IMR-90 (cell line): ENCODE measurements around the gene PC. TPM values are rescaled to one million over a fixed set of nuclear protein-coding genes. Genes with fewer than 3 reads are reported as not detected.

Experiments used
- ATAC-seq: fragments of 200-7000 bp; cut with Tn5 transposase; 2 replicates; pipeline ENCODE4 v1.9.1; 2020; ENCODE audit warnings: low read depth, mild to moderate bottlenecking, moderate library complexity
- BruUV-seq: library from RNA; stranded (reverse); fragments of 400-500 nt; replicated peaks from 2 replicates; lab custom pipeline; 2021; lab: Mats Ljungman, UMichigan
- CTCF ChIA-PET: fragments of 300-600 bp; formaldehyde crosslinking; extraction: SDS; loops from one replicate; lab custom pipeline; 2021; ENCODE audit warnings: antibody characterized with exemption; lab: Yijun Ruan, JAX
- POLR2A ChIA-PET: fragments of 300-600 bp; sonication (Branson Sonifier 250); formaldehyde crosslinking; loops from one replicate; lab custom pipeline; 2022; ENCODE audit warnings: antibody characterized with exemption; ENCODE audit not compliant: unreplicated experiment; lab: Charles Lee
- DNase-seq: peaks from one replicate; pipeline ENCODE4 v3.0.0; 2013
- H2AFZ ChIP-seq: replicated peaks from 2 replicates; pipeline ENCODE3; 2013; ENCODE audit warnings: low read length, mild to moderate bottlenecking; ENCODE audit not compliant: poor library complexity
- H2AK5ac ChIP-seq: 2 replicates; pipeline ENCODE4 v1.6.1; 2013; ENCODE audit warnings: low read depth, low read length, inconsistent platforms
- H2AK9ac ChIP-seq: replicated peaks from 2 replicates; pipeline ENCODE3; 2013; ENCODE audit warnings: mild to moderate bottlenecking, low read depth, low read length, moderate library complexity; ENCODE audit not compliant: poor library complexity
- H2BK120ac ChIP-seq: 2 replicates; pipeline ENCODE4 v1.6.1; 2013; ENCODE audit warnings: low read depth, low read length, inconsistent platforms
- H2BK15ac ChIP-seq: 3 replicates; pipeline ENCODE4 v1.6.1; 2013; ENCODE audit warnings: low read depth, low read length, inconsistent platforms
- H2BK20ac ChIP-seq: 2 replicates; pipeline ENCODE4 v1.6.1; 2013; ENCODE audit warnings: low read depth, mild to moderate bottlenecking, inconsistent platforms, low read length, moderate library complexity
- H2BK5ac ChIP-seq: 2 replicates; pipeline ENCODE4 v1.6.1; 2013; ENCODE audit warnings: mild to moderate bottlenecking, low read depth, low read length, inconsistent platforms; ENCODE audit not compliant: poor library complexity, severe bottlenecking
- H3K14ac ChIP-seq: replicated peaks from 2 replicates; pipeline ENCODE4 v1.6.1; 2013; ENCODE audit warnings: low read depth, low read length, inconsistent platforms
- H3K18ac ChIP-seq: 2 replicates; pipeline ENCODE4 v1.6.1; 2013; ENCODE audit warnings: low read depth, low read length, control low read depth
- H3K23ac ChIP-seq: 2 replicates; pipeline ENCODE4 v1.6.1; 2013; ENCODE audit warnings: low read depth, low read length, inconsistent platforms
- H3K27ac ChIP-seq: 2 replicates; pipeline ENCODE4 v1.5.1; 2013; ENCODE audit warnings: mild to moderate bottlenecking, control low read depth, low read length; ENCODE audit not compliant: insufficient read depth
- H3K27me3 ChIP-seq: 2 replicates; pipeline ENCODE4 v1.6.1; 2013; ENCODE audit warnings: low read length; ENCODE audit not compliant: control insufficient read depth, insufficient read depth
- H3K36me3 ChIP-seq: 2 replicates; pipeline ENCODE4 v1.6.1; 2013; ENCODE audit warnings: low read length, mixed read lengths; ENCODE audit not compliant: control insufficient read depth, insufficient read depth
- H3K4ac ChIP-seq: 2 replicates; pipeline ENCODE4 v1.6.1; 2013; ENCODE audit warnings: low read depth, low read length, inconsistent platforms
- H3K4me1 ChIP-seq: 2 replicates; pipeline ENCODE4 v1.6.1; 2013; ENCODE audit warnings: low read length, mixed read lengths; ENCODE audit not compliant: control insufficient read depth, insufficient read depth
- H3K4me2 ChIP-seq: 2 replicates; pipeline ENCODE4 v1.6.1; 2013; ENCODE audit warnings: low read depth, mild to moderate bottlenecking, control low read depth, low read length, moderate library complexity
- H3K4me3 ChIP-seq: 2 replicates; pipeline ENCODE4 v1.5.1; 2013; ENCODE audit warnings: low read depth, mild to moderate bottlenecking, control low read depth, low read length, moderate library complexity; ENCODE audit not compliant: insufficient read depth
- H3K56ac ChIP-seq: 2 replicates; pipeline ENCODE4 v1.6.1; 2013; ENCODE audit warnings: low read length, inconsistent platforms; ENCODE audit not compliant: insufficient read depth; ENCODE audit errors: extremely low read depth
- H3K79me1 ChIP-seq, 2 experiments: 2 replicates each; pipeline ENCODE4 v1.6.1; 2013; ENCODE audit warnings: low read length in 2 of 2, inconsistent platforms in 1 of 2, low read depth in 1 of 2
- H3K9ac ChIP-seq: 2 replicates; pipeline ENCODE4 v1.6.1; 2013; ENCODE audit warnings: low read depth, low read length, control low read depth
- H3K9me1 ChIP-seq: 2 replicates; pipeline ENCODE4 v1.6.1; 2013; ENCODE audit warnings: low read length, inconsistent platforms; ENCODE audit not compliant: insufficient read depth
- H3K9me3 ChIP-seq: 2 replicates; pipeline ENCODE4 v1.6.1; 2013; ENCODE audit warnings: low read length; ENCODE audit not compliant: control insufficient read depth, insufficient read depth
- H4K20me1 ChIP-seq: 2 replicates; pipeline ENCODE4 v1.6.1; 2013; ENCODE audit warnings: low read length, inconsistent platforms; ENCODE audit not compliant: insufficient read depth
- H4K5ac ChIP-seq: 2 replicates; pipeline ENCODE4 v1.6.1; 2013; ENCODE audit warnings: mild to moderate bottlenecking, low read depth, low read length, control low read depth
- H4K8ac ChIP-seq, 2 experiments: 2 replicates each; pipeline ENCODE4 v1.6.1; 2013; ENCODE audit warnings: low read depth in 2 of 2, low read length in 2 of 2, control low read depth in 1 of 2, inconsistent platforms in 1 of 2
- H4K91ac ChIP-seq: 2 replicates; pipeline ENCODE4 v1.6.1; 2013; ENCODE audit warnings: low read depth, low read length, inconsistent platforms; ENCODE audit not compliant: insufficient read depth
- BHLHE40 ChIP-seq: fragments of 150-350 bp; IDR thresholded peaks from 2 replicates; pipeline ENCODE4 v1.6.1; 2016; ENCODE audit warnings: mild to moderate bottlenecking, low read depth, low read length
- CEBPB ChIP-seq: IDR thresholded peaks from 2 replicates; pipeline ENCODE4 v1.6.1; 2012; ENCODE audit warnings: low read depth, low read length, improper control_type of control experiment
- CHD1 ChIP-seq: IDR thresholded peaks from 2 replicates; pipeline ENCODE4 v1.6.1; 2012; ENCODE audit warnings: low read depth, low read length, improper control_type of control experiment
- CTCF ChIP-seq: conservative IDR thresholded peaks from 2 replicates; pipeline ENCODE4 v1.5.1; 2012; ENCODE audit warnings: mild to moderate bottlenecking, low read depth, low read length, improper control_type of control experiment
- ELK1 ChIP-seq: fragments of 150-350 bp; IDR thresholded peaks from 2 replicates; pipeline ENCODE4 v1.6.1; 2016; ENCODE audit warnings: low read depth, mild to moderate bottlenecking, low read length, moderate library complexity, borderline replicate concordance
- FOS ChIP-seq: fragments of 150-350 bp; IDR thresholded peaks from 2 replicates; pipeline ENCODE4 v1.6.1; 2016; ENCODE audit warnings: low read depth, low read length
- MAFK ChIP-seq: IDR thresholded peaks from 2 replicates; pipeline ENCODE4 v1.6.1; 2012; ENCODE audit warnings: low read depth, low read length, improper control_type of control experiment
- MXI1 ChIP-seq: IDR thresholded peaks from 2 replicates; pipeline ENCODE4 v1.6.1; 2012; ENCODE audit warnings: low read depth, mild to moderate bottlenecking, low read length, moderate library complexity, borderline replicate concordance
- NFE2L2 ChIP-seq: fragments of 150-350 bp; IDR thresholded peaks from 2 replicates; pipeline ENCODE4 v1.6.1; 2016; ENCODE audit warnings: low read depth, mild to moderate bottlenecking, low read length
- POLR2A ChIP-seq: IDR thresholded peaks from 2 replicates; pipeline ENCODE4 v1.6.1; 2012; ENCODE audit warnings: mild to moderate bottlenecking, low read depth, low read length
- RAD21 ChIP-seq: IDR thresholded peaks from 2 replicates; pipeline ENCODE4 v1.6.1; 2012; ENCODE audit warnings: low read length, improper control_type of control experiment
- RFX5 ChIP-seq: IDR thresholded peaks from 2 replicates; pipeline ENCODE4 v1.8.0; 2012; ENCODE audit warnings: low read depth, mild to moderate bottlenecking, low read length, moderate library complexity
- SMC3 ChIP-seq: fragments of 150-350 bp; IDR thresholded peaks from 2 replicates; pipeline ENCODE4 v1.6.1; 2016; ENCODE audit warnings: low read depth, mild to moderate bottlenecking, antibody characterized with exemption, low read length, moderate library complexity
- USF2 ChIP-seq: fragments of 150-350 bp; IDR thresholded peaks from 2 replicates; pipeline ENCODE4 v1.6.1; 2017; ENCODE audit warnings: mild to moderate bottlenecking, antibody characterized with exemption, low read length, low read depth
- WGBS, 2 experiments: methylation state at CpG; one replicate each; pipeline versions ENCODE4 v1.1.5 to v1.1.7; 2013; ENCODE audit warnings: missing lambda C conversion rate in 2 of 2; ENCODE audit not compliant: insufficient read length in 1 of 2; ENCODE audit errors: extremely low coverage in 2 of 2; 5-methylcytosine and 5-hydroxymethylcytosine counted together
- dilution Hi-C: fragments of 300-500 bp; cut with HindIII; formaldehyde crosslinking; loops from one replicate; pipeline ENCODE4 v1.14.3; 2018; ENCODE audit warnings: low sequenced_read_pairs; ENCODE audit not compliant: unreplicated experiment
- in situ Hi-C: fragments of 300-500 bp; cut with MboI; formaldehyde crosslinking; loops from 3 replicates; pipeline ENCODE4 v1.14.3; 2019; ENCODE audit warnings: low sequenced_read_pairs, inconsistent platforms, mixed read lengths
- intact Hi-C: fragments of 100-400 bp; cut with micrococcal nuclease; formaldehyde crosslinking; loops from 2 replicates; pipeline ENCODE4 v1.10.0; 2022
- polyA plus RNA-seq, 3 experiments: library from polyadenylated mRNA; depleted of rRNA; stranded (reverse); fragments of >200 nt; gene quantifications; 2 replicates each; pipeline ENCODE4 v1.2.3, GENCODE V29; 2012; ENCODE audit warnings: low replicate concordance in 1 of 3
- total RNA-seq: library from RNA; depleted of rRNA; stranded (reverse); fragments of >200 nt; gene quantifications from 2 replicates; pipeline ENCODE4 v1.2.3, GENCODE V29; 2012

Gene PC
- total and polyA plus RNA-seq, 2 of the 4 experiments (the other 2 are of a cell fraction), result 13.6 to 15.7 TPM

GRCh38 chr11:66970807-66971442 is 12.7 kb upstream of the PC start:
- Histone ChIP-seq H3K27me3 (no peaks in the 10 kb centered on the region), H3K18ac (peak overlapping the region; percentile 92), H3K23ac (peak overlapping the region; percentile 86), H3K9ac (peak overlapping the region; percentile 67), H3K56ac (peak overlapping the region; percentile 92), H2BK15ac (peak overlapping the region; percentile 96), H4K91ac (peak overlapping the region; percentile 98), H4K8ac (peak overlapping the region; percentile 82 to 97), H3K4me3 (no peak overlapping the region), H2AFZ (peak overlapping the region; percentile 82), H3K4me2 (peak overlapping the region; percentile 54), H3K14ac (peak overlapping the region; percentile 85), H3K9me3 (no peaks in the 10 kb centered on the region), H3K9me1 (peaks cover 25% of the 10 kb centered on the region), H3K27ac (peak overlapping the region; percentile 97), H3K79me1 (peaks cover 0 to 5% of the 10 kb centered on the region in 2 experiments; a peak in 3 of 4 replicates), H3K36me3 (no peaks in the 10 kb centered on the region), H2BK20ac (peak overlapping the region; percentile 98), H2AK5ac (peak overlapping the region; percentile 97), H3K4me1 (peaks cover 32% of the 10 kb centered on the region), H4K5ac (peak overlapping the region; percentile 92), H4K20me1 (peaks cover 3% of the 10 kb centered on the region; the same call in 1 of the 2 replicates), H2BK120ac (peak overlapping the region; percentile 97), H2BK5ac (peak overlapping the region; percentile 99), H3K4ac (peak overlapping the region; percentile 94), H2AK9ac (peak overlapping the region; percentile 96)
- intact Hi-C loops, result loop anchor here (5.0 kb wide), 2 partner anchors 114 to 129 kb away; partner anchors contain the start of genes LRFN4 and RCE1
- DNase-seq (peak; percentile 100), ATAC-seq (peak; percentile 80)
- in situ Hi-C loops, result no loop called here
- ChIA-PET CTCF (interaction anchor here (0.9 kb wide), 1 partner anchor 14 kb away, joined by 4 read pairs; no protein-coding TSS in a partner anchor), POLR2A (interaction anchor here (0.6 kb wide), 1 partner anchor 190 kb away, joined by 3 read pairs; no protein-coding TSS in a partner anchor)
- dilution Hi-C loops, result no loop called here
- no CpG with 5 or more reads among the region's 5 CpGs for WGBS, 2 experiments
- BruUV-seq, result no TSS peak
- TF ChIP-seq MAFK, result no peak
- no peak for TF ChIP-seq USF2
- no peak; the same call in 1 of the 2 replicates for TF ChIP-seq BHLHE40
- TF ChIP-seq SMC3, result no peak; the same call in none of the 2 replicates
- peak; percentile 100 for TF ChIP-seq FOS
- TF ChIP-seq RFX5, result no peak
- TF ChIP-seq CTCF, result no peak
- TF ChIP-seq MXI1, result no peak
- peak; percentile 99 for TF ChIP-seq CEBPB
- peak; percentile 69; the same call in 1 of the 2 replicates for TF ChIP-seq NFE2L2
- TF ChIP-seq CHD1, result peak; percentile 86; the same call in 1 of the 2 replicates
- peak; percentile 72 for TF ChIP-seq POLR2A
- no peak for TF ChIP-seq ELK1
- TF ChIP-seq RAD21, result peak; percentile 7; the same call in 1 of the 2 replicates
